ENCODE measurements around the gene PKD1.

PKD1 gene

GRCh38 chr16:2046893-2047329 lies 88.8 kb downstream of the PKD1 start:
- DNase-seq (ENCODE audit: low spot score) = no peak
- in situ Hi-C loops (cut with MboI; ENCODE audit: low pct_unique_long_range_greater_than_20kb, low sequenced_read_pairs, unreplicated experiment) = no loop called here
- TF ChIP-seq, protein P1, sequence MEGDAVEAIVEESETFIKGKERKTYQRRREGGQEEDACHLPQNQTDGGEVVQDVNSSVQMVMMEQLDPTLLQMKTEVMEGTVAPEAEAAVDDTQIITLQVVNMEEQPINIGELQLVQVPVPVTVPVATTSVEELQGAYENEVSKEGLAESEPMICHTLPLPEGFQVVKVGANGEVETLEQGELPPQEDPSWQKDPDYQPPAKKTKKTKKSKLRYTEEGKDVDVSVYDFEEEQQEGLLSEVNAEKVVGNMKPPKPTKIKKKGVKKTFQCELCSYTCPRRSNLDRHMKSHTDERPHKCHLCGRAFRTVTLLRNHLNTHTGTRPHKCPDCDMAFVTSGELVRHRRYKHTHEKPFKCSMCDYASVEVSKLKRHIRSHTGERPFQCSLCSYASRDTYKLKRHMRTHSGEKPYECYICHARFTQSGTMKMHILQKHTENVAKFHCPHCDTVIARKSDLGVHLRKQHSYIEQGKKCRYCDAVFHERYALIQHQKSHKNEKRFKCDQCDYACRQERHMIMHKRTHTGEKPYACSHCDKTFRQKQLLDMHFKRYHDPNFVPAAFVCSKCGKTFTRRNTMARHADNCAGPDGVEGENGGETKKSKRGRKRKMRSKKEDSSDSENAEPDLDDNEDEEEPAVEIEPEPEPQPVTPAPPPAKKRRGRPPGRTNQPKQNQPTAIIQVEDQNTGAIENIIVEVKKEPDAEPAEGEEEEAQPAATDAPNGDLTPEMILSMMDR (IDR thresholded peaks at IDR 0.05; ENCODE audit: extremely low read depth, insufficient read depth, missing control alignments) = no peak

DNA sequence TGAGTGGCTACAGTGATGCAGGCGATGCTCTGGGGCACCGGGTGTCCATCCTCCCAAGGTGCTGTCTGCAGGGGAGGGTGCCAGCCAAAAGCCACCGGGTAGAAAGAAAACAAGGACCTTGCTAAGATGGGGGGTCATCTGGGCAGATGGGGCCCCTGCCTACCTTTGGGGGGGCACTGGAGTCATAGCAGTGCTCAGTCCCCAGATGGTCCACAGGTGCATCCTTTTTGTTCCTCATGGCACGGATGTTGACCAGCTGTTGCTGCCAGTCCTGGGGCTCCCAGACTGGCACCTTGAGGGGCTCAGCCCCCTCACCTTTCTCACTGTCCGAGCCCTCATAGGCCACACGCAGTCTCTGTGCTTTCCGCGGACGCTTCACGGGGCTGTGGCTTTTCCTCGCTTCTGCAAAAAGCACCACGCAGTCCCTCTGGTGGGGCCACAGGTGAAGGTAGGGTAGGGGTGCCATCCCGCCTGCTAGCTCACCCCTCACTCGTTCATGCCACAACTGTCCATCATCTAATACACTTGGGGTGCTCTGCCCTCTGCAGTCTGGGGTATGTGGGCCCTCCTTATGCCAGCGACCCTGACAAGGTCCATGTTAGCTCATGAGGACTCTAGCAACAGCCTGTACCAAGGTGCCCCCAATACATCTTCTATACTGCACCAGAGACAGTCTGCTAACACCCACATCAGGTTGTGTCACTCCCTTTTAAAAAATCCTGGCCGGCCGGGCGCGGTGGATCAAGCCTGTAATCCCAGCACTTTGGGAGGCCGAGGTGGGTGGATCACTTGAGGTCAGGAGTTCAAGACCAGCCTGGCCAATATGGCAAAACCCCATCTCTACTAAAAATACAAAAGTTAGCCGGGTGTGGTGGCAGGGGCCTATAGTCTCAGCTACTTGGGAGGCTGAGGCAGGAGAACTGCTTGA lies 89.5 kb downstream of the PKD1 start:
- in situ Hi-C loops (cut with MboI; ENCODE audit: low pct_unique_long_range_greater_than_20kb, low sequenced_read_pairs, unreplicated experiment) = no loop called here
- TF ChIP-seq, protein P1 (IDR thresholded peaks at IDR 0.05; ENCODE audit: extremely low read depth, insufficient read depth, missing control alignments) = no peak
- no peak for DNase-seq (ENCODE audit: low spot score)

DNA sequence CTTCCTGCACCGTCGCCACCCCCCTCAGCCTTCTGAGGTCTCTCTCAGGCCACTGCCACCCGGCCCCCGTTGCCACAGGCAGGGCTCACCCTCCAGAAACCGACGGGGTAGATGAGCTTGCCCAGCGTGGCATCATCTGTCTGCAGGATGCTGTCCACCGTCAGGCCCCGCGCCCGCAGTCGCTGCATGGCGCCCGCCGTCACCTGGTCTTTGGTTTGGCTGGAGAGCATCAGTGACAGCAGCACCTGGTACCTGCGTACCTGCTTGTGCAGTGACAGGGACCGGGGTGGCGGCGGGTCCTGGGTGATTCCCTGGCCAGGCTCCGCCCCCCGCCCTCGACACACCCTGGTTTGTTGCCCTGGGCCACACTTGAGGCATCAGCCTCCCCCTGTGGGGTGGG lies 91.2 kb downstream of the PKD1 start:
- no peak for DNase-seq (ENCODE audit: low spot score)
- in situ Hi-C loops (cut with MboI; ENCODE audit: low pct_unique_long_range_greater_than_20kb, low sequenced_read_pairs, unreplicated experiment) = no loop called here
- TF ChIP-seq, protein P1 (IDR thresholded peaks at IDR 0.05; ENCODE audit: extremely low read depth, insufficient read depth, missing control alignments) = no peak

DNA sequence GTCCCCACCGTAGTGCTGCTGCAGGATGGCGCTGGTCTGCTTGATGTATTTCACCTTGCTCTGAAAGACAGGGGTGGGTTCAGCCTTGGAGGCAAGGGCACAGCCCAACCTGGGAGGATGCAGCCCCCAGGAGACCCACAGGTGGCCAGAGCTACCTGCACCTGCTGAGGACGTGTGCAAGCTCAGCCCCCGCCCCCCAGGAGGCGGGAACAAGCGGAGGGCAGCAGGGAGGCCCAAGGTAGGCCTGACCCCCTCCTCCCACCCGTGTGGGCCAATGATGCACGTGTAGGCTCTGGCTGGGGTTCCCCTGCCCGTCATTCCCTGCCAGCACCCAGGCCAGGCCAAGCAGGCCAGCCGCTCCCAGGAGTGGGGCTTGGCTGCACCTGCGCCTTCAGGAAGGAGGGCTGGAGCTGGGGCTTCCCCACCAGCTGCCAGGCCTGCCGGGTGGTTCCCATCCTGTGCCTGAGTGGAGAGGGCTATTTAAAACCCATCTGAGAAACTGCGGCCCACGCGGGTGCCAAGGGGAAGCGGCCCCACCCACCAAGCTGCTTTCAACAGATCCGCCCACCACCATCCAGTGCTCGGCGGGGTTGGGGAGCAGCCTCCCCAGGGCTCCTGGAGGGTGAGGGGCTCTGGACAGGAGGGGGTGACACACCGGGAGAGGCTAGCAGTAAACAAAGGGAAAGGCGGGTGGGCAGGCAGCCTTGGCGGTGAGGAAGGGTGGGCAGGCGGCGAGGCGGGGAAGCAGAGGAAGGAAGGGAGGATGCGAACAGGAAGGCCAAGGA lies 91.8 kb downstream of the PKD1 start:
- in situ Hi-C loops (cut with MboI; ENCODE audit: low pct_unique_long_range_greater_than_20kb, low sequenced_read_pairs, unreplicated experiment) = no loop called here
- DNase-seq (ENCODE audit: low spot score) = no peak
- TF ChIP-seq, protein P1 (IDR thresholded peaks at IDR 0.05; ENCODE audit: extremely low read depth, insufficient read depth, missing control alignments) = no peak

DNA sequence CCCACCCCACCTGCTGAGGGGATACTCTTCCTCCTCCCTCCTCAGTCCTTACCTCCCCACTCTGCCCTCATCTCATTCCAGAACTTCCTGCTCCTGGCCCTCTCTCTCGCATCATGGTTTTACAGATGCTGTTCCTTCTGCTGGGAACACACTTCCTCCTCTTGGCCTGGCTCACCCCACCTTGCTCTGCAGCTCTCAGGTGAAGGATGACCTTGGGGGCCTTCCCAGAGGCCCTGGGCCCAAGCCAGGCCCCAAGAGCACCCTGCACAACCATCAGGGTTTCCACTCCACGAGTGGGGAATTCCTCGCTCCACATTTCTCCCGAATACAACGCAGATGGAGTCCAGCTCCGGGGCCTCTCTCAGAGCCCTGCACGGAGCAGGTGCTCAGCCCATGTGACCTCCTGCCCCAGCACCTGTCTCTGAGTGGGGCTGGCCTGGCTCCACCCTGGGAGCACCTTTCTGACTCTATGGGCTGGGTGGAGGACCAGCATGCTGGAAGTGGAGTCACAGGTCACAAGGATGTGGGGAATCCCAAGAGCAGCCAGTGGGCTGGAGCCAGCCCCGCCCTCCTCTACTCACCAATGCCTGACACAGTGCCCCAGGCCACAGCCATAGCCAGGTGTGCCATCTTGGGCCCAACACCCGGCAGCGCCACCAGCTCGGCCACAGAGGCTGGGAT lies 92.6 kb downstream of the PKD1 start:
- in situ Hi-C loops (cut with MboI; ENCODE audit: low pct_unique_long_range_greater_than_20kb, low sequenced_read_pairs, unreplicated experiment) = no loop called here
- no peak for DNase-seq (ENCODE audit: low spot score)

More for the DNA sequence above, 92.6 kb downstream of the PKD1 start:
- TF ChIP-seq, protein P1 (IDR thresholded peaks at IDR 0.05; ENCODE audit: extremely low read depth, insufficient read depth, missing control alignments) = no peak

Data from GM13977 (cell line).